ENCODE data around the gene CYTH1.

- TF ChIP-seq EZH2 (IDR thresholded peaks at IDR 0.05; ENCODE audit: borderline replicate concordance, low read length), result no peak
- TF ChIP-seq, protein P1, sequence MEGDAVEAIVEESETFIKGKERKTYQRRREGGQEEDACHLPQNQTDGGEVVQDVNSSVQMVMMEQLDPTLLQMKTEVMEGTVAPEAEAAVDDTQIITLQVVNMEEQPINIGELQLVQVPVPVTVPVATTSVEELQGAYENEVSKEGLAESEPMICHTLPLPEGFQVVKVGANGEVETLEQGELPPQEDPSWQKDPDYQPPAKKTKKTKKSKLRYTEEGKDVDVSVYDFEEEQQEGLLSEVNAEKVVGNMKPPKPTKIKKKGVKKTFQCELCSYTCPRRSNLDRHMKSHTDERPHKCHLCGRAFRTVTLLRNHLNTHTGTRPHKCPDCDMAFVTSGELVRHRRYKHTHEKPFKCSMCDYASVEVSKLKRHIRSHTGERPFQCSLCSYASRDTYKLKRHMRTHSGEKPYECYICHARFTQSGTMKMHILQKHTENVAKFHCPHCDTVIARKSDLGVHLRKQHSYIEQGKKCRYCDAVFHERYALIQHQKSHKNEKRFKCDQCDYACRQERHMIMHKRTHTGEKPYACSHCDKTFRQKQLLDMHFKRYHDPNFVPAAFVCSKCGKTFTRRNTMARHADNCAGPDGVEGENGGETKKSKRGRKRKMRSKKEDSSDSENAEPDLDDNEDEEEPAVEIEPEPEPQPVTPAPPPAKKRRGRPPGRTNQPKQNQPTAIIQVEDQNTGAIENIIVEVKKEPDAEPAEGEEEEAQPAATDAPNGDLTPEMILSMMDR (conservative IDR thresholded peaks at IDR 0.05 in 1 of 2, IDR thresholded peaks at IDR 0.05 in 1 of 2; ENCODE audit: extremely low read depth in 1 of 2, insufficient read depth in 1 of 2, low read depth in 1 of 2, low read length in 2 of 2), result no peak
Measured at GRCh38 chr17:78683408-78683961, 98.6 kb downstream of the CYTH1 start.
